DND-41 (cell line): ENCODE data around the gene CACNA1D.

Experiments
- ATAC-seq: fragments of 200-7000 bp; cut with Tn5 transposase; 3 replicates; pipeline ENCODE4 v1.9.1; 2021; ENCODE audit warnings: low read depth; ENCODE audit not compliant: insufficient read depth
- DNase-seq: peaks from one replicate; pipeline ENCODE4 v3.0.0-alpha.2; 2020
- H2AFZ ChIP-seq: 2 replicates; pipeline ENCODE4 v1.6.0; 2012; ENCODE audit warnings: low read depth, low read length
- H3K27ac ChIP-seq: 2 replicates; pipeline ENCODE4 v1.5.1; 2012; ENCODE audit warnings: low read length, inconsistent platforms
- H3K27me3 ChIP-seq: fragments of 200-600 bp; sonication (generic); 2 replicates; pipeline ENCODE4 v1.6.0; 2012; ENCODE audit warnings: low read length, mild to moderate bottlenecking, inconsistent platforms; ENCODE audit not compliant: insufficient read depth, poor library complexity
- H3K36me3 ChIP-seq: 2 replicates; pipeline ENCODE4 v1.5.1; 2012; ENCODE audit warnings: low read length, inconsistent platforms; ENCODE audit not compliant: insufficient read depth
- H3K4me1 ChIP-seq: 2 replicates; pipeline ENCODE4 v1.5.1; 2012; ENCODE audit warnings: mild to moderate bottlenecking, low read length; ENCODE audit not compliant: insufficient read depth
- H3K4me2 ChIP-seq: 2 replicates; pipeline ENCODE4 v1.6.0; 2012; ENCODE audit warnings: mild to moderate bottlenecking, moderate library complexity, low read length, inconsistent platforms; ENCODE audit not compliant: insufficient read depth
- H3K4me3 ChIP-seq, 2 experiments: fragments of 200-600 bp in 1 of 2; shearing (Covaris generic) in 1 of 2; 2 replicates each; pipeline ENCODE4 v1.5.1; 2012 to 2016; ENCODE audit warnings: inconsistent platforms in 2 of 2, low read length in 2 of 2, mild to moderate bottlenecking in 2 of 2, low read depth in 1 of 2, moderate library complexity in 1 of 2
- H3K79me2 ChIP-seq: 2 replicates; pipeline ENCODE4 v1.6.0; 2012; ENCODE audit warnings: low read length, inconsistent platforms; ENCODE audit not compliant: insufficient read depth
- H3K9ac ChIP-seq: 2 replicates; pipeline ENCODE4 v1.6.0; 2012; ENCODE audit warnings: low read depth, mild to moderate bottlenecking, inconsistent platforms, low read length, moderate library complexity
- H3K9me3 ChIP-seq: 2 replicates; pipeline ENCODE4 v1.5.1; 2012; ENCODE audit warnings: low read length, moderate library complexity, mild to moderate bottlenecking, inconsistent platforms; ENCODE audit not compliant: insufficient read depth, severe bottlenecking
- H4K20me1 ChIP-seq: 2 replicates; pipeline ENCODE4 v1.6.0; 2012; ENCODE audit warnings: low read length; ENCODE audit not compliant: insufficient read depth
- EZH2 ChIP-seq: IDR thresholded peaks from 3 replicates; pipeline ENCODE4 v1.6.1; 2012; ENCODE audit warnings: borderline replicate concordance, low read depth, mild to moderate bottlenecking, moderate library complexity, low read length, inconsistent platforms; ENCODE audit not compliant: severe bottlenecking
- TF ChIP-seq, protein P1 (sequence below): IDR thresholded peaks from 2 replicates; pipeline ENCODE4 v1.5.1; 2012; ENCODE audit warnings: borderline replicate concordance, low read length, moderate library complexity, mild to moderate bottlenecking; ENCODE audit not compliant: poor library complexity, severe bottlenecking; ENCODE audit errors: extremely low read depth

CACNA1D gene

GRCh38 chr3:53502737-53503136 lies 8.3 kb downstream of the CACNA1D start:
- H3K79me2 ChIP-seq = no peaks in the 10 kb centered on the region
- H4K20me1 ChIP-seq = no peaks in the 10 kb centered on the region
- peaks cover 8% of the 10 kb centered on the region for H3K27me3 ChIP-seq
- no peak overlapping the region for H3K27ac ChIP-seq
- no peaks in the 10 kb centered on the region for H3K9me3 ChIP-seq
- DNase-seq (no peak), ATAC-seq (no peak)
- no peaks in the 10 kb centered on the region for H3K36me3 ChIP-seq
- H3K9ac ChIP-seq = no peak overlapping the region
- TF ChIP-seq, protein P1, sequence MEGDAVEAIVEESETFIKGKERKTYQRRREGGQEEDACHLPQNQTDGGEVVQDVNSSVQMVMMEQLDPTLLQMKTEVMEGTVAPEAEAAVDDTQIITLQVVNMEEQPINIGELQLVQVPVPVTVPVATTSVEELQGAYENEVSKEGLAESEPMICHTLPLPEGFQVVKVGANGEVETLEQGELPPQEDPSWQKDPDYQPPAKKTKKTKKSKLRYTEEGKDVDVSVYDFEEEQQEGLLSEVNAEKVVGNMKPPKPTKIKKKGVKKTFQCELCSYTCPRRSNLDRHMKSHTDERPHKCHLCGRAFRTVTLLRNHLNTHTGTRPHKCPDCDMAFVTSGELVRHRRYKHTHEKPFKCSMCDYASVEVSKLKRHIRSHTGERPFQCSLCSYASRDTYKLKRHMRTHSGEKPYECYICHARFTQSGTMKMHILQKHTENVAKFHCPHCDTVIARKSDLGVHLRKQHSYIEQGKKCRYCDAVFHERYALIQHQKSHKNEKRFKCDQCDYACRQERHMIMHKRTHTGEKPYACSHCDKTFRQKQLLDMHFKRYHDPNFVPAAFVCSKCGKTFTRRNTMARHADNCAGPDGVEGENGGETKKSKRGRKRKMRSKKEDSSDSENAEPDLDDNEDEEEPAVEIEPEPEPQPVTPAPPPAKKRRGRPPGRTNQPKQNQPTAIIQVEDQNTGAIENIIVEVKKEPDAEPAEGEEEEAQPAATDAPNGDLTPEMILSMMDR = no peak
- TF ChIP-seq EZH2 = no peak
- no peaks in the 10 kb centered on the region for H3K4me1 ChIP-seq
- H3K4me2 ChIP-seq = no peak overlapping the region
- H3K4me3 ChIP-seq = no peak overlapping the region
- no peak overlapping the region for H2AFZ ChIP-seq

- DNase-seq (no peak), ATAC-seq (no peak)
- Histone ChIP-seq H3K4me2 (no peak overlapping the region), H3K27me3 (peaks cover 8% of the 10 kb centered on the region), H3K27ac (no peak overlapping the region), H3K4me1 (no peaks in the 10 kb centered on the region), H3K79me2 (no peaks in the 10 kb centered on the region), H3K9ac (no peak overlapping the region), H3K9me3 (no peaks in the 10 kb centered on the region), H3K36me3 (no peaks in the 10 kb centered on the region), H4K20me1 (no peaks in the 10 kb centered on the region), H2AFZ (no peak overlapping the region), H3K4me3 (no peak overlapping the region)
- TF ChIP-seq EZH2 = no peak
- TF ChIP-seq, protein P1 = no peak
Measured at GRCh38 chr3:53503195-53503594, 8.8 kb downstream of the CACNA1D start.

- no peak overlapping the region for H3K4me3 ChIP-seq
- H3K36me3 ChIP-seq = no peaks in the 10 kb centered on the region
- H2AFZ ChIP-seq = no peak overlapping the region
- no peaks in the 10 kb centered on the region for H3K9me3 ChIP-seq
- no peak overlapping the region for H3K9ac ChIP-seq
- H3K79me2 ChIP-seq = no peaks in the 10 kb centered on the region
- DNase-seq (no peak), ATAC-seq (no peak)
- no peak for TF ChIP-seq EZH2
- TF ChIP-seq, protein P1 = no peak
- H3K27me3 ChIP-seq = peaks cover 19% of the 10 kb centered on the region
- H3K27ac ChIP-seq = no peak overlapping the region
- H3K4me1 ChIP-seq = no peaks in the 10 kb centered on the region
- no peak overlapping the region for H3K4me2 ChIP-seq
- H4K20me1 ChIP-seq = no peaks in the 10 kb centered on the region
Measured at GRCh38 chr3:53506110-53506762, 11.8 kb downstream of the CACNA1D start.

GRCh38 chr3:53506763-53507145 lies 12.3 kb downstream of the CACNA1D start:
- TF ChIP-seq EZH2 = no peak
- TF ChIP-seq, protein P1 = no peak
- Histone ChIP-seq H3K36me3 (no peaks in the 10 kb centered on the region), H2AFZ (no peak overlapping the region), H3K79me2 (no peaks in the 10 kb centered on the region), H4K20me1 (no peaks in the 10 kb centered on the region), H3K27me3 (peaks cover 20% of the 10 kb centered on the region), H3K4me2 (no peak overlapping the region), H3K9ac (no peak overlapping the region), H3K27ac (no peak overlapping the region), H3K4me1 (no peaks in the 10 kb centered on the region), H3K9me3 (no peaks in the 10 kb centered on the region), H3K4me3 (no peak overlapping the region)
- no peak for DNase-seq
- no peak for ATAC-seq
